Nephron progenitor cell (in vitro differentiated cells): ENCODE results near the gene NEUROD4.

ENCODE experiments used
- DNase-seq: peaks from one replicate; pipeline ENCODE4 v3.0.0; 2021
- H3K27ac Mint-ChIP-seq: 2 replicates; pipeline ENCODE4 v1.8.0; 2021; ENCODE audit warnings: mild to moderate bottlenecking, moderate library complexity, mixed read lengths
- H3K27me3 Mint-ChIP-seq: 2 replicates; pipeline ENCODE4 v1.8.0; 2021; ENCODE audit warnings: mild to moderate bottlenecking, low read depth, mixed read lengths; ENCODE audit not compliant: poor library complexity
- H3K36me3 Mint-ChIP-seq: 2 replicates; pipeline ENCODE4 v1.8.0; 2021; ENCODE audit warnings: low read depth, mixed read lengths
- H3K4me1 Mint-ChIP-seq: 2 replicates; pipeline ENCODE4 v1.8.0; 2021; ENCODE audit warnings: mixed read lengths
- H3K4me3 Mint-ChIP-seq: 2 replicates; pipeline ENCODE4 v1.8.0; 2021; ENCODE audit warnings: mild to moderate bottlenecking, moderate library complexity, mixed read lengths
- H3K9me3 Mint-ChIP-seq: 2 replicates; pipeline ENCODE4 v1.8.0; 2021; ENCODE audit warnings: mild to moderate bottlenecking, moderate library complexity, mixed read lengths
- CTCF ChIP-seq: fragments of 200-600 bp; sonication (generic); IDR thresholded peaks from 2 replicates; pipeline ENCODE4 v1.5.0; 2021; ENCODE audit warnings: antibody characterized with exemption

The NEUROD4 gene

GRCh38 chr12:55043542-55043941 lies 23.8 kb downstream of the NEUROD4 start:
- TF ChIP-seq CTCF, result no peak
- H3K4me3 Mint-ChIP-seq, result no peak overlapping the region

GRCh38 chr12:55044135-55044534 lies 24.4 kb downstream of the NEUROD4 start:
- DNase-seq, result no peak
- no peak for TF ChIP-seq CTCF
- Mint-ChIP-seq H3K27ac (no peak overlapping the region), H3K4me1 (peaks cover 8% of the 10 kb centered on the region), H3K27me3 (peaks cover 16% of the 10 kb centered on the region), H3K4me3 (no peak overlapping the region), H3K9me3 (no peaks in the 10 kb centered on the region), H3K36me3 (no peaks in the 10 kb centered on the region)

More at GRCh38 chr12:55043542-55043941, 23.8 kb downstream of the NEUROD4 start:
- DNase-seq, result no peak
- H3K27ac Mint-ChIP-seq, result no peak overlapping the region
- no peaks in the 10 kb centered on the region for H3K9me3 Mint-ChIP-seq
- H3K36me3 Mint-ChIP-seq, result no peaks in the 10 kb centered on the region
- peaks cover 10% of the 10 kb centered on the region for H3K4me1 Mint-ChIP-seq
- H3K27me3 Mint-ChIP-seq, result peaks cover 15% of the 10 kb centered on the region

GRCh38 chr12:55049676-55050075 lies 29.9 kb downstream of the NEUROD4 start:
- H3K27ac Mint-ChIP-seq, result no peak overlapping the region

GRCh38 chr12:55051197-55051947 lies 31.6 kb downstream of the NEUROD4 start:
- Mint-ChIP-seq H3K4me1 (no peaks in the 10 kb centered on the region), H3K27me3 (peaks cover 9% of the 10 kb centered on the region), H3K9me3 (no peaks in the 10 kb centered on the region), H3K27ac (peak overlapping the region; percentile 63), H3K36me3 (no peaks in the 10 kb centered on the region), H3K4me3 (no peak overlapping the region)
- TF ChIP-seq CTCF, result no peak
- DNase-seq, result no peak

More at GRCh38 chr12:55049676-55050075, 29.9 kb downstream of the NEUROD4 start:
- H3K36me3 Mint-ChIP-seq, result no peaks in the 10 kb centered on the region
- no peak overlapping the region for H3K4me3 Mint-ChIP-seq
- no peak for TF ChIP-seq CTCF
- peaks cover 9% of the 10 kb centered on the region for H3K27me3 Mint-ChIP-seq
- no peaks in the 10 kb centered on the region for H3K9me3 Mint-ChIP-seq
- no peak for DNase-seq
- no peaks in the 10 kb centered on the region for H3K4me1 Mint-ChIP-seq

- Mint-ChIP-seq H3K27ac (no peak overlapping the region), H3K4me3 (no peak overlapping the region), H3K36me3 (no peaks in the 10 kb centered on the region), H3K9me3 (no peaks in the 10 kb centered on the region), H3K27me3 (peaks cover 4% of the 10 kb centered on the region), H3K4me1 (peaks cover 22% of the 10 kb centered on the region)
- DNase-seq, result no peak
- TF ChIP-seq CTCF, result no peak
Observed at GRCh38 chr12:55057481-55057880, 37.7 kb downstream of the NEUROD4 start.

- H3K36me3 Mint-ChIP-seq, result no peaks in the 10 kb centered on the region
- DNase-seq, result no peak
- peaks cover 4% of the 10 kb centered on the region for H3K27me3 Mint-ChIP-seq
- TF ChIP-seq CTCF, result no peak
- H3K4me1 Mint-ChIP-seq, result peaks cover 22% of the 10 kb centered on the region
- H3K27ac Mint-ChIP-seq, result no peak overlapping the region
- no peak overlapping the region for H3K4me3 Mint-ChIP-seq
- no peaks in the 10 kb centered on the region for H3K9me3 Mint-ChIP-seq
Observed at GRCh38 chr12:55058082-55058481, 38.3 kb downstream of the NEUROD4 start.
